Upper lobe of left lung (tissue), 6 donors: ENCODE measurements around the gene LSM10. TPM values are rescaled to one million over a fixed set of nuclear protein-coding genes. Genes with fewer than 3 reads are reported as not detected.
A peak's percentile ranks its signal among the peaks of the same experiment; 100 is the strongest.

Source experiments
- ATAC-seq, 2 donors: fragments of 200-7000 bp; cut with Tn5 transposase; one replicate each; pipeline ENCODE4 v1.9.1; 2022; ENCODE audit warnings: mild to moderate bottlenecking in 2 of 2, moderate library complexity in 2 of 2; ENCODE audit not compliant: low FRiP score in 2 of 2
- DNase-seq, 2 donors: peaks; one replicate each; pipeline ENCODE4 v3.0.0-alpha.2; 2019 to 2020
- H3K27ac ChIP-seq, 4 donors: fragments of 200-600 bp; sonication (generic); one replicate each; pipeline ENCODE4 v1.5.1; 2016 to 2019
- H3K27me3 ChIP-seq, 4 donors: fragments of 200-600 bp; sonication (generic); one replicate each; pipeline ENCODE4 v1.5.1; 2017 to 2019
- H3K36me3 ChIP-seq, 4 donors: fragments of 200-600 bp; sonication (generic); one replicate each; pipeline ENCODE4 v1.5.1; 2016 to 2019
- H3K4me1 ChIP-seq, 4 donors: fragments of 200-600 bp; sonication (generic); one replicate each; pipeline ENCODE4 v1.5.1; 2018 to 2019
- H3K4me3 ChIP-seq, 4 donors: fragments of 200-600 bp; sonication (generic); one replicate each; pipeline ENCODE4 v1.5.1; 2017 to 2019; ENCODE audit warnings: mild to moderate bottlenecking in 2 of 4, moderate library complexity in 1 of 4
- H3K9me3 ChIP-seq, 4 donors: fragments of 200-600 bp; sonication (generic); one replicate each; pipeline ENCODE4 v1.5.1; 2018 to 2019
- CTCF ChIP-seq, 6 experiments: fragments of 450-650 bp in 4 of 6; fragments of 200-600 bp in 2 of 6; sonication (generic) in 2 of 6; IDR thresholded peaks; one replicate each; pipeline ENCODE4 v1.5.1; 2016 to 2019; ENCODE audit warnings: antibody characterized with exemption in 6 of 6
- EP300 ChIP-seq, 4 donors: sonication (generic); formaldehyde crosslinking; IDR thresholded peaks; one replicate each; pipeline ENCODE4 v1.5.1; 2017; ENCODE audit warnings: antibody characterized with exemption in 4 of 4, control low read depth in 2 of 4
- POLR2A ChIP-seq, 4 donors: fragments of 450-650 bp; IDR thresholded peaks; one replicate each; pipeline ENCODE4 v1.5.1; 2016 to 2017; ENCODE audit warnings: antibody characterized with exemption in 4 of 4, mild to moderate bottlenecking in 2 of 4
- POLR2AphosphoS5 ChIP-seq, 2 donors: sonication (generic); formaldehyde crosslinking; IDR thresholded peaks; one replicate each; pipeline ENCODE4 v1.5.1; 2017; ENCODE audit warnings: antibody characterized with exemption in 2 of 2
- WGBS, 2 donors: methylation state at CpG; one replicate each; pipeline ENCODE4 v1.1.5; 2017 to 2018; 5-methylcytosine and 5-hydroxymethylcytosine counted together
- total RNA-seq, 6 donors: library from RNA; depleted of rRNA in 4 of 6; stranded (reverse); fragments of >200 nt in 4 of 6; gene quantifications; one replicate each; pipeline versions ENCODE4 v1.1.0 to v1.2.1, GENCODE V29; 2016 to 2021
- donor health status: DM: no; HTN: no; CAD: no; lungs with moderate emphysema.
- donor health status: DM: no; HTN: yes; CAD: no; lungs with severe emphysema.

LSM10 gene
- total RNA-seq, 6 donors from 2014 or later = 19.1 to 54.6 (median 35.8) TPM

GRCh38 chr1:36369061-36369861 is 28.4 kb downstream of the LSM10 start:
- no peaks in the 10 kb centered on the region for H3K27me3 ChIP-seq
- 59 to 65% methylated on average over 7 of the region's 7 CpGs for WGBS, 2 donors
- TF ChIP-seq POLR2A (IDR thresholded peaks at IDR 0.05) (no peak), CTCF (IDR thresholded peaks at IDR 0.05) (peak; percentile 87 to 91 (median 90)), POLR2AphosphoS5 (IDR thresholded peaks at IDR 0.05) (no peak)
- peak; percentile 68 to 82 for ATAC-seq
- peak in 1 of 2 donors; percentile 75 for DNase-seq
- peak overlapping the region in 2 of 4 donors; percentile 39 to 61 for H3K27ac ChIP-seq
- no peaks in the 10 kb centered on the region for H3K9me3 ChIP-seq
- peaks cover 54 to 77% (median 68%) of the 10 kb centered on the region in 4 donors for H3K4me1 ChIP-seq
- no peak overlapping the region for H3K4me3 ChIP-seq
- peaks cover 0 to 6% (median 3%) of the 10 kb centered on the region in 4 donors for H3K36me3 ChIP-seq

GRCh38 chr1:36367798-36368197 is 29.9 kb downstream of the LSM10 start:
- Histone ChIP-seq H3K4me1 (peaks cover 39 to 62% (median 54%) of the 10 kb centered on the region in 4 donors), H3K27ac (peak overlapping the region in 3 of 4 donors; percentile 8 to 78 (median 73)), H3K4me3 (no peak overlapping the region), H3K36me3 (peaks cover 0 to 12% (median 6%) of the 10 kb centered on the region in 4 donors), H3K9me3 (no peaks in the 10 kb centered on the region), H3K27me3 (no peaks in the 10 kb centered on the region)
- WGBS, 2 donors = 87 to 90% methylated on average over 4 of the region's 4 CpGs
- DNase-seq (no peak), ATAC-seq (no peak)
- TF ChIP-seq EP300 (IDR thresholded peaks at IDR 0.05) = no peak
- TF ChIP-seq POLR2A (IDR thresholded peaks at IDR 0.05) = no peak
- TF ChIP-seq CTCF (IDR thresholded peaks at IDR 0.05) = no peak
- no peak for TF ChIP-seq POLR2AphosphoS5 (IDR thresholded peaks at IDR 0.05)

- DNase-seq (no peak), ATAC-seq (no peak)
- Histone ChIP-seq H3K4me3 (no peak overlapping the region), H3K27me3 (no peaks in the 10 kb centered on the region), H3K9me3 (no peaks in the 10 kb centered on the region), H3K4me1 (peaks cover 35 to 58% (median 46%) of the 10 kb centered on the region in 4 donors), H3K36me3 (peaks cover 1 to 19% (median 13%) of the 10 kb centered on the region in 4 donors), H3K27ac (peak overlapping the region; percentile 8 to 78 (median 68))
- WGBS, 2 donors = 52 to 55% methylated on average over 4 to 5 of the region's 5 CpGs
- no peak for TF ChIP-seq CTCF (IDR thresholded peaks at IDR 0.05)
- TF ChIP-seq POLR2AphosphoS5 (IDR thresholded peaks at IDR 0.05) = no peak
- TF ChIP-seq POLR2A (IDR thresholded peaks at IDR 0.05) = no peak
- TF ChIP-seq EP300 (IDR thresholded peaks at IDR 0.05) = no peak
Observed at GRCh38 chr1:36367066-36367465, 30.6 kb downstream of the LSM10 start.

- Histone ChIP-seq H3K4me1 (peaks cover 29 to 49% (median 39%) of the 10 kb centered on the region in 4 donors), H3K27me3 (no peaks in the 10 kb centered on the region), H3K36me3 (peaks cover 3 to 26% (median 17%) of the 10 kb centered on the region in 4 donors), H3K4me3 (no peak overlapping the region), H3K27ac (peak overlapping the region; percentile 64 to 83 (median 76)), H3K9me3 (no peaks in the 10 kb centered on the region)
- 58 to 67% methylated on average over 16 to 18 of the region's 18 CpGs for WGBS, 2 donors
- DNase-seq (peak in 1 of 2 donors; percentile 65), ATAC-seq (peak; percentile 61 to 62)
- no peak for TF ChIP-seq EP300 (IDR thresholded peaks at IDR 0.05)
- no peak for TF ChIP-seq CTCF (IDR thresholded peaks at IDR 0.05)
- no peak for TF ChIP-seq POLR2AphosphoS5 (IDR thresholded peaks at IDR 0.05)
Observed at GRCh38 chr1:36366091-36366661, 31.5 kb downstream of the LSM10 start.
